Activated B cell treated with CpG ODN at 0.5 μM for 24 hours (primary cell): ENCODE data around the gene TRIM62. TPM values are rescaled to one million over a fixed set of nuclear protein-coding genes. Genes with fewer than 3 reads are reported as not detected.

ENCODE experiments used
- ATAC-seq: fragments of 200-7000 bp; cut with Tn5 transposase; one replicate; pipeline ENCODE4 v1.10.0; 2021; ENCODE audit warnings: low read depth, mild to moderate bottlenecking, moderate library complexity
- CTCF ChIA-PET: fragments of 350-600 bp; sonication (Branson Sonifier 250); formaldehyde crosslinking; loops from one replicate; lab custom pipeline; 2021; ENCODE audit warnings: antibody characterized with exemption; lab: Charles Lee
- POLR2A ChIA-PET: fragments of 350-600 bp; sonication (Branson Sonifier 250); formaldehyde crosslinking; loops from one replicate; lab custom pipeline; 2021; ENCODE audit warnings: antibody characterized with exemption; lab: Charles Lee
- DNase-seq: peaks from one replicate; pipeline ENCODE4 v3.0.0; 2022
- H3K27ac Mint-ChIP-seq: one replicate; pipeline ENCODE4 v1.8.0; 2020; ENCODE audit warnings: mixed read lengths
- H3K27me3 Mint-ChIP-seq: one replicate; pipeline ENCODE4 v1.8.0; 2021; ENCODE audit warnings: mixed read lengths
- H3K36me3 Mint-ChIP-seq: one replicate; pipeline ENCODE4 v1.8.0; 2021; ENCODE audit warnings: low read depth, mixed read lengths
- H3K4me1 Mint-ChIP-seq: one replicate; pipeline ENCODE4 v1.8.0; 2021; ENCODE audit warnings: mixed read lengths
- H3K4me3 Mint-ChIP-seq: one replicate; pipeline ENCODE4 v1.8.0; 2020; ENCODE audit warnings: mild to moderate bottlenecking, mixed read lengths
- H3K9me3 Mint-ChIP-seq: one replicate; pipeline ENCODE4 v1.8.0; 2020; ENCODE audit warnings: mixed read lengths
- intact Hi-C: fragments of 100-400 bp; cut with micrococcal nuclease; formaldehyde crosslinking; loops from one replicate; pipeline ENCODE4 v1.15.1; 2024
- total RNA-seq: library from RNA; stranded (reverse); gene quantifications from 2 replicates; pipeline ENCODE4 v1.2.3, GENCODE V29; 2022
- TF ChIP-seq, protein P1 (sequence below): fragments of 200-600 bp; IDR thresholded peaks from one replicate; pipeline ENCODE4 v1.8.0; 2022; ENCODE audit warnings: antibody characterized with exemption, mild to moderate bottlenecking

The TRIM62 gene
- total RNA-seq, 1 donor from 2014 or later: 10.1 TPM

DNA sequence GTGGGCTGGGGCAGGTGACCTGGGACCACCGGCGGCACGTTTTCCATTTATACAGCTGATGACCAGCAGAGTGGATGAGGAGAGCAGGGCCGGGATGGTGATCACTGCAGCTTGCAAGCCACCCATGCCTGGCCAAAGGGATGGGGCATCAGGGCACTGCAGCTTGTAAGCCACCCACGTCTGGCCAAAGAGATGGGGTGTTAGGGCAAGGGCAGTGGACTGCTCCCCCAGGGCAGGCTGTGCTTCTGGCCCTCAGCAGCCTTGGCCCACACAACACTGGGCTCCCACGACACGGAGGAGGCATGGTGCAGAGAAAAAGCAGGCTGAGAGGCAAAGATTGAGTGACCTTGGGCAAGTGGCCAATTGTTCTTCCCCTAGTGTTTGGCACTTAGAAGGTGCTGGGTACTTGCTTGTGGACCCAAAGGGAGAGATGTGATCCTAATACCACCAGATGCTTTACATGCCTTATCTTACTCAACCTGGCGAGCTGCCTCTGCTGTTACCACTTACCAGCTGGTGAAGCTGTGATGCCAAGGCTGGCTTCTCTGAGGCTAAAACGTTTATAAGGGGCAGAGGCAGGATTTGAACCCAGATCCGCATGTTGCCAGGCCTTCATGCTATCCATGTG is 48.3 kb downstream of the TRIM62 start:
- POLR2A ChIA-PET: no interaction called here
- no peak for ATAC-seq
- Mint-ChIP-seq H3K36me3 (peaks cover 3% of the 10 kb centered on the region), H3K27me3 (no peaks in the 10 kb centered on the region), H3K9me3 (no peaks in the 10 kb centered on the region), H3K27ac (no peak overlapping the region), H3K4me3 (no peak overlapping the region), H3K4me1 (peaks cover 6% of the 10 kb centered on the region)
- TF ChIP-seq, protein P1, sequence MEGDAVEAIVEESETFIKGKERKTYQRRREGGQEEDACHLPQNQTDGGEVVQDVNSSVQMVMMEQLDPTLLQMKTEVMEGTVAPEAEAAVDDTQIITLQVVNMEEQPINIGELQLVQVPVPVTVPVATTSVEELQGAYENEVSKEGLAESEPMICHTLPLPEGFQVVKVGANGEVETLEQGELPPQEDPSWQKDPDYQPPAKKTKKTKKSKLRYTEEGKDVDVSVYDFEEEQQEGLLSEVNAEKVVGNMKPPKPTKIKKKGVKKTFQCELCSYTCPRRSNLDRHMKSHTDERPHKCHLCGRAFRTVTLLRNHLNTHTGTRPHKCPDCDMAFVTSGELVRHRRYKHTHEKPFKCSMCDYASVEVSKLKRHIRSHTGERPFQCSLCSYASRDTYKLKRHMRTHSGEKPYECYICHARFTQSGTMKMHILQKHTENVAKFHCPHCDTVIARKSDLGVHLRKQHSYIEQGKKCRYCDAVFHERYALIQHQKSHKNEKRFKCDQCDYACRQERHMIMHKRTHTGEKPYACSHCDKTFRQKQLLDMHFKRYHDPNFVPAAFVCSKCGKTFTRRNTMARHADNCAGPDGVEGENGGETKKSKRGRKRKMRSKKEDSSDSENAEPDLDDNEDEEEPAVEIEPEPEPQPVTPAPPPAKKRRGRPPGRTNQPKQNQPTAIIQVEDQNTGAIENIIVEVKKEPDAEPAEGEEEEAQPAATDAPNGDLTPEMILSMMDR: no peak
- DNase-seq: no peak
- CTCF ChIA-PET: no interaction called here
- intact Hi-C loops: no loop called here

DNA sequence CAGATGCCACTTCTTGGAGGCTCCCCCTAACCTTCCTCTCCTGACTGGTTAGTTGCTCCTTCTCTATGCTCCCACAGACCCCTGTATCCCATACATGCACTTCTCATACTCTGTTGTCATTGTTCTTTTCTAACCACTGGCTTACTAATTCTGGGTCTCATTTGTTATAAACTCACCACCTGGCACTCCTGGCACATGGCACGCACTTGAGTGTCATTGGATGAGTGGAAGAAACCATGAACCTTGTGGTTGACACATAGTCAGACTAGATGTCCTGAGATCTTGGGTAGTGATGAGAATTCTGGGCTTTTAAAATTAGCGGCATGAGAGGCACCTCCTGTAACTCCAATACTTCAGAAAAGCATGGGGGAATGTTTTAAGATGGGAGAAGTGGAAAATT is 49.3 kb downstream of the TRIM62 start:
- H3K27ac Mint-ChIP-seq: no peak overlapping the region
- peaks cover 11% of the 10 kb centered on the region for H3K4me1 Mint-ChIP-seq
- no peak overlapping the region for H3K4me3 Mint-ChIP-seq
- H3K36me3 Mint-ChIP-seq: peaks cover 4% of the 10 kb centered on the region
- ATAC-seq (no peak), DNase-seq (no peak)
- no peaks in the 10 kb centered on the region for H3K27me3 Mint-ChIP-seq
- CTCF ChIA-PET: no interaction called here
- intact Hi-C loops: no loop called here
- TF ChIP-seq, protein P1: no peak
- POLR2A ChIA-PET: no interaction called here
- no peaks in the 10 kb centered on the region for H3K9me3 Mint-ChIP-seq

DNA sequence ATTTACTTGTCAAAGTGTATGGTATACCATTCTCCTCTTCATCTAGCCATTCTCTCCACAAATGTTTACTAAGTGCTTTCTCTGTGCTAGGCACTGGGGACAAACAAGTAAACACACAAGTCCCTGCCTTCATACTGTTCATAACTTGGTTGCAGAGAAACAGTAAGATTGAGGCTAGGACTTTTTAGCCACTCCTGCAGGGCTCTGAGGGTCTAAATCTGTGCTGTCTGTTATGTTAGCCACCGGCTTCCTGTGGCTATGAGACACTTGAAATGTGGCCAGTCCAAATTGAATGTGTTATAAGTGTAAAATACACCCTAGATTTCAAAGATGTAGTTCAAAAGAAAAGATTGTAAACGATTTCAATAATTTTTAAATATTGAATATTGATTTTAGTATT is 50.7 kb downstream of the TRIM62 start:
- Mint-ChIP-seq H3K27ac (no peak overlapping the region), H3K4me1 (peaks cover 23% of the 10 kb centered on the region), H3K36me3 (peaks cover 11% of the 10 kb centered on the region), H3K9me3 (no peaks in the 10 kb centered on the region), H3K27me3 (no peaks in the 10 kb centered on the region), H3K4me3 (no peak overlapping the region)
- ATAC-seq (no peak), DNase-seq (no peak)
- intact Hi-C loops: no loop called here
- TF ChIP-seq, protein P1: no peak
- POLR2A ChIA-PET: no interaction called here
- CTCF ChIA-PET: no interaction called here

DNA sequence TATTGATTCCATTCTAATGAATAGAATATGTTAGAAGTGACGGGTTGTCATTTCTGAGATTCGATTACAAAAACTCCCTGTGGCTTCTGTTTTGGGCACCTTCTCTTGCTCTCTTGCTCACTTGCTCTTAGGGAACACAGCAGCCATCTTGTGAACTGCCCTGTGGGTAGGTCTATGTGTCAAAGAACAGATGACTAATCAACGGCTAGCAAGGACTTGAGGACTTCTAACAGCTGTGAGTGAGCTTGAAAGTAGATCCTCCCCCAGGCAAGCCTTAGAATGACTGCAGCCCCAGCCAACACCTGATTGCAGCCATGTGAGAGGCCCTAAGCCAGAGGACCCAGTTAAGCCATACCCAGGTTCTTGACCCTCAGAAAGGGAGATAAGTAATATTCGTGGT is 51.5 kb downstream of the TRIM62 start:
- Mint-ChIP-seq H3K27ac (no peak overlapping the region), H3K4me3 (no peak overlapping the region), H3K36me3 (peaks cover 15% of the 10 kb centered on the region), H3K9me3 (peaks cover 3% of the 10 kb centered on the region), H3K27me3 (no peaks in the 10 kb centered on the region), H3K4me1 (peaks cover 25% of the 10 kb centered on the region)
- DNase-seq: no peak
- POLR2A ChIA-PET: no interaction called here
- TF ChIP-seq, protein P1: no peak
- intact Hi-C loops: no loop called here
- CTCF ChIA-PET: no interaction called here
- ATAC-seq: no peak

DNA sequence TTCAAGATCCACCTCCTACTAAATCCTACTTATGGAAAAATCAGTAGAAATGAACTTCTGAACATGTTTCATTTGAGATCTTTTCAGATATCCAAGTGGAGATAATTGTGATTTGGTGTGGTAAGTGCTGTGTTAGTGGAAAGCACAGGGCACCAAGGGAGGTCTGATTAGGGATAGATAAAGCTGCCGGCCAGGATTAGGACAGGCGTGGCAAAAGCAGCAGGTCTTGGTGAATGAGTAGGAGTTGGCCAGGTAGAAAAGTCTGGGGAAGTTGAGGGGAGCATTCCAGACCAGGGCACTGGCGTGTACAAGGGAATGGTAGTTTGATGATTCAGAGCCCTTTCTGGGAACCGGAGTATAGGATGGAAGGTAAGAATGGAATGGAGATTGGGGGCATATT is 53.1 kb downstream of the TRIM62 start:
- TF ChIP-seq, protein P1: no peak
- H3K4me3 Mint-ChIP-seq: no peak overlapping the region
- CTCF ChIA-PET: no interaction called here
- peak overlapping the region; percentile 92 for H3K27ac Mint-ChIP-seq
- intact Hi-C loops: no loop called here
- ATAC-seq (no peak), DNase-seq (no peak)
- peaks cover 4% of the 10 kb centered on the region for H3K9me3 Mint-ChIP-seq
- H3K4me1 Mint-ChIP-seq: peaks cover 25% of the 10 kb centered on the region
- H3K36me3 Mint-ChIP-seq: peaks cover 16% of the 10 kb centered on the region
- POLR2A ChIA-PET: no interaction called here
- no peaks in the 10 kb centered on the region for H3K27me3 Mint-ChIP-seq
